GM23338 (cell line): Measurements from ENCODE around the gene ACTR5. TPM values are rescaled to one million over a fixed set of nuclear protein-coding genes. Genes with fewer than 3 reads are reported as not detected.
A peak's percentile ranks its signal among the peaks of the same experiment; 100 is the strongest.

Source experiments
- ATAC-seq: fragments of 200-7000 bp; cut with Tn5 transposase; 3 replicates; pipeline ENCODE4 v1.9.1; 2020
- DNase-seq: peaks from one replicate; pipeline ENCODE4 v3.0.0-alpha.2; 2015; ENCODE audit warnings: low spot score
- H2AFZ ChIP-seq: fragments of 200-600 bp; sonication (generic); 2 replicates; pipeline ENCODE4 v1.8.0; 2016; ENCODE audit warnings: antibody characterized with exemption, mild to moderate bottlenecking, moderate library complexity
- H3F3A ChIP-seq: fragments of 200-600 bp; sonication (generic); replicated peaks from 2 replicates; pipeline ENCODE4 v1.8.0; 2017; ENCODE audit warnings: antibody characterized with exemption, mixed run types, low read depth
- H3K27ac ChIP-seq: fragments of 200-600 bp; sonication (generic); 2 replicates; pipeline ENCODE4 v1.6.1; 2016; ENCODE audit warnings: low read depth
- H3K27me3 ChIP-seq: fragments of 200-600 bp; sonication (generic); 2 replicates; pipeline ENCODE4 v1.8.0; 2016; ENCODE audit warnings: mild to moderate bottlenecking, mixed run types, moderate library complexity; ENCODE audit not compliant: insufficient read depth
- H3K36me3 ChIP-seq: fragments of 200-600 bp; sonication (generic); 2 replicates; pipeline ENCODE4 v1.8.0; 2016; ENCODE audit warnings: mild to moderate bottlenecking; ENCODE audit not compliant: insufficient read depth
- H3K4me1 ChIP-seq: fragments of 200-600 bp; sonication (generic); 2 replicates; pipeline ENCODE4 v1.8.0; 2016; ENCODE audit warnings: mild to moderate bottlenecking, moderate library complexity; ENCODE audit not compliant: insufficient read depth
- H3K4me2 ChIP-seq: fragments of 200-600 bp; sonication (generic); 2 replicates; pipeline ENCODE4 v1.7.1; 2017; ENCODE audit warnings: mixed run types
- H3K4me3 ChIP-seq: fragments of 200-600 bp; sonication (generic); 2 replicates; pipeline ENCODE4 v1.6.1; 2016; ENCODE audit warnings: mixed run types
- H3K79me2 ChIP-seq: fragments of 200-600 bp; sonication (generic); replicated peaks from 2 replicates; pipeline ENCODE4 v1.8.0; 2017; ENCODE audit warnings: mild to moderate bottlenecking; ENCODE audit not compliant: insufficient read depth
- H3K9me2 ChIP-seq: fragments of 200-600 bp; sonication (generic); 2 replicates; pipeline ENCODE4 v1.8.0; 2017; ENCODE audit not compliant: insufficient read depth
- H4K20me1 ChIP-seq: fragments of 200-600 bp; sonication (generic); replicated peaks from 2 replicates; pipeline ENCODE4 v1.8.0; 2017; ENCODE audit warnings: mild to moderate bottlenecking; ENCODE audit not compliant: insufficient read depth
- H3K27ac Mint-ChIP-seq: 2 replicates; pipeline ENCODE4 v1.8.0; 2020; ENCODE audit warnings: inconsistent platforms, mild to moderate bottlenecking, moderate library complexity, mixed read lengths
- H3K27me3 Mint-ChIP-seq: 3 replicates; pipeline ENCODE4 v1.8.0; 2022; ENCODE audit warnings: low read depth, mild to moderate bottlenecking, moderate library complexity, mixed read lengths, inconsistent platforms; ENCODE audit not compliant: insufficient read depth, poor library complexity
- H3K36me3 Mint-ChIP-seq: 3 replicates; pipeline ENCODE4 v1.8.0; 2021; ENCODE audit warnings: low read depth, mild to moderate bottlenecking, inconsistent platforms, moderate library complexity, mixed read lengths
- H3K4me1 Mint-ChIP-seq: 3 replicates; pipeline ENCODE4 v1.8.0; 2020; ENCODE audit warnings: mild to moderate bottlenecking, inconsistent platforms, mixed read lengths
- H3K4me3 Mint-ChIP-seq: 3 replicates; pipeline ENCODE4 v1.8.0; 2021; ENCODE audit warnings: moderate library complexity, mild to moderate bottlenecking, inconsistent platforms, mixed read lengths
- H3K9me3 Mint-ChIP-seq: 3 replicates; pipeline ENCODE4 v1.8.0; 2020; ENCODE audit warnings: moderate library complexity, mild to moderate bottlenecking, inconsistent platforms, mixed read lengths
- EZH2 ChIP-seq: fragments of 200-600 bp; sonication (generic); IDR thresholded peaks from one replicate; pipeline ENCODE4 v1.8.0; 2017; ENCODE audit warnings: antibody characterized with exemption, mild to moderate bottlenecking, low read depth; ENCODE audit not compliant: unreplicated experiment
- JUNB ChIP-seq: IDR thresholded peaks from one replicate; pipeline ENCODE4 v1.6.1; 2016; ENCODE audit warnings: antibody characterized with exemption; ENCODE audit not compliant: unreplicated experiment
- POLR2AphosphoS5 ChIP-seq: IDR thresholded peaks from 2 replicates; pipeline ENCODE4 v1.6.1; 2016; ENCODE audit warnings: antibody characterized with exemption, low read depth
- STAT1 ChIP-seq: IDR thresholded peaks from one replicate; pipeline ENCODE4 v1.6.1; 2016; ENCODE audit warnings: antibody characterized with exemption; ENCODE audit not compliant: unreplicated experiment
- ZNF114 ChIP-seq: fragments of 250-450 bp; sonication (Bioruptor Pico); IDR thresholded peaks from 2 replicates; pipeline ENCODE4 v1.5.0; 2020; ENCODE audit warnings: mild to moderate bottlenecking, moderate library complexity
- polyA plus RNA-seq: library from polyadenylated mRNA; unstranded; fragments of >200 nt; fragmentation: Nextera tagmentation; extraction: Ambion mirVana; gene quantifications from 2 replicates; pipeline ENCODE4 v1.2.1, GENCODE V29; 2016
- total RNA-seq: library from RNA; depleted of rRNA; stranded (reverse); fragments of >200 nt; shearing (Covaris generic); gene quantifications from 2 replicates; pipeline ENCODE4 v1.2.3, GENCODE V29; 2014
- TF ChIP-seq, protein P1 (sequence below), 2 experiments: fragments of 200-600 bp in 1 of 2; sonication (generic) in 1 of 2; conservative IDR thresholded peaks; 2 replicates each; pipeline versions ENCODE4 v1.5.1 to v1.6.1; 2016 to 2017; ENCODE audit warnings: antibody characterized with exemption in 2 of 2, low read depth in 2 of 2, mild to moderate bottlenecking in 2 of 2, moderate library complexity in 1 of 2
- TF ChIP-seq, protein P2 (sequence below): fragments of 250-450 bp; sonication (Bioruptor Pico); IDR thresholded peaks from 2 replicates; pipeline ENCODE4 v1.5.0; 2020; ENCODE audit warnings: mild to moderate bottlenecking, moderate library complexity
- TF ChIP-seq, protein P3 (sequence below): IDR thresholded peaks from 2 replicates; pipeline ENCODE4 v1.6.1; 2016; ENCODE audit warnings: antibody characterized with exemption

Gene ACTR5
- total and polyA plus RNA-seq, 2 experiments from 2014 or later = 8.4 to 21.8 TPM

DNA sequence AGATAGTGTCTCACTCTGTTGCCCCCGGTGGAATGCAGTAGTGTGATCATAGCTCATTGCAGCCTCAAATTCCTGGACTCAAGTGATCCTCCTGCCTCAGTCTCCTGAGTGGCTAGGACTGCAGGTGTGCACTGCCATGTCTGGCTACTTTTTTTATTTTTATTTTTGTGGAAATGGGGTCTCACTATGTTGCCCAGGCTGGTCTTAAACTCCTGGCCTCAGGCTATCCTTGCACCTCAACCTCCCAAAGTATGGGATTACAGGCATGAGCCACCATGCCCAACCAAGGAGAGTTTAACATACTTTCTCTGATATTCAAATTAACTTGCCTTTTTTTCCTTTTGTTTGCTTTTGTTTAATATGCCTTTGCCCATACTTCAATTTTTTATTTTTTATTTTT, 10.4 kb upstream of the ACTR5 start:
- Mint-ChIP-seq H3K27ac (no peak overlapping the region), H3K9me3 (no peaks in the 10 kb centered on the region; the same call in 1 of the 3 replicates), H3K4me1 (peaks cover 4% of the 10 kb centered on the region; the same call in 2 of the 3 replicates), H3K36me3 (no peaks in the 10 kb centered on the region), H3K4me3 (no peak overlapping the region), H3K27me3 (peaks cover 23% of the 10 kb centered on the region)
- no peaks in the 10 kb centered on the region for H3K79me2 ChIP-seq
- no peaks in the 10 kb centered on the region for H3F3A ChIP-seq
- peak; percentile 29 for TF ChIP-seq EZH2
- TF ChIP-seq POLR2AphosphoS5 = no peak
- DNase-seq (no peak), ATAC-seq (no peak)
- no peaks in the 10 kb centered on the region for H3K4me1 ChIP-seq
- no peak overlapping the region for H3K4me2 ChIP-seq
- no peaks in the 10 kb centered on the region for H3K9me2 ChIP-seq
- no peak overlapping the region for H2AFZ ChIP-seq
- no peaks in the 10 kb centered on the region for H4K20me1 ChIP-seq
- no peaks in the 10 kb centered on the region for H3K36me3 ChIP-seq
- peaks cover 34% of the 10 kb centered on the region for H3K27me3 ChIP-seq
- H3K4me3 ChIP-seq = no peak overlapping the region
- no peak overlapping the region for H3K27ac ChIP-seq

DNA sequence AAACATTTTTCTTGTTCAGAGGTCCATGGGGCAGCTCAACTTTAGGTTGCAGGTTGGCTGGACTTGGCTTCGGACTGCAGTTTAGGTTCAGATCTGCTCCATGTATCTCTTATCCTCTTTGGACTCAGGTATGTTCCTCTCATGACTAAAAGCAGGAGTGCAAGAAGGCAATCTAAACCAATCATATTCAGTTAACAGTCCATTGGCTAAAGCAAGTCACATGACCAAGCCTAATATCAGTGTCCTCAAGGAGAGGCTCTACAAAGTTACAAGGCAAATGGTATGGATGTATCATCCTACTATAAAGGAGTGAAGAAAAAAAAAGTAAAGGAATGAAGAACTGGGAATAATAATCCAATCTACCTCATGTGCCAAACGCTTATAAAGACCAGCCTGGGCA, 2.5 kb upstream of the ACTR5 start:
- H3K4me3 Mint-ChIP-seq = no peak overlapping the region

More for the DNA sequence above, 2.5 kb upstream of the ACTR5 start:
- Histone ChIP-seq H3K4me1 (peaks cover 10% of the 10 kb centered on the region; the same call in 1 of the 2 replicates), H3K27ac (no peak overlapping the region), H3K36me3 (no peaks in the 10 kb centered on the region), H3K27me3 (peaks cover 33% of the 10 kb centered on the region), H3K4me2 (no peak overlapping the region), H3K9me2 (peaks cover 5% of the 10 kb centered on the region; the same call in 1 of the 2 replicates), H3K79me2 (peaks cover 19% of the 10 kb centered on the region), H2AFZ (no peak overlapping the region), H4K20me1 (peaks cover 15% of the 10 kb centered on the region), H3F3A (0 out of 2 replicates have a peak, but pooled peaks cover 4% of the 10 kb centered on the region), H3K4me3 (no peak overlapping the region)
- peaks cover 33% of the 10 kb centered on the region for H3K27me3 Mint-ChIP-seq
- 0 out of 3 replicates have a peak, but pooled peaks cover 4% of the 10 kb centered on the region for H3K36me3 Mint-ChIP-seq
- H3K27ac Mint-ChIP-seq = no peak overlapping the region
- TF ChIP-seq, protein P1, sequence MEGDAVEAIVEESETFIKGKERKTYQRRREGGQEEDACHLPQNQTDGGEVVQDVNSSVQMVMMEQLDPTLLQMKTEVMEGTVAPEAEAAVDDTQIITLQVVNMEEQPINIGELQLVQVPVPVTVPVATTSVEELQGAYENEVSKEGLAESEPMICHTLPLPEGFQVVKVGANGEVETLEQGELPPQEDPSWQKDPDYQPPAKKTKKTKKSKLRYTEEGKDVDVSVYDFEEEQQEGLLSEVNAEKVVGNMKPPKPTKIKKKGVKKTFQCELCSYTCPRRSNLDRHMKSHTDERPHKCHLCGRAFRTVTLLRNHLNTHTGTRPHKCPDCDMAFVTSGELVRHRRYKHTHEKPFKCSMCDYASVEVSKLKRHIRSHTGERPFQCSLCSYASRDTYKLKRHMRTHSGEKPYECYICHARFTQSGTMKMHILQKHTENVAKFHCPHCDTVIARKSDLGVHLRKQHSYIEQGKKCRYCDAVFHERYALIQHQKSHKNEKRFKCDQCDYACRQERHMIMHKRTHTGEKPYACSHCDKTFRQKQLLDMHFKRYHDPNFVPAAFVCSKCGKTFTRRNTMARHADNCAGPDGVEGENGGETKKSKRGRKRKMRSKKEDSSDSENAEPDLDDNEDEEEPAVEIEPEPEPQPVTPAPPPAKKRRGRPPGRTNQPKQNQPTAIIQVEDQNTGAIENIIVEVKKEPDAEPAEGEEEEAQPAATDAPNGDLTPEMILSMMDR (conservative IDR thresholded peaks at IDR 0.05; ENCODE audit: low read depth in 2 of 2) = no peak
- TF ChIP-seq ZNF114 (CRISPR knock-in tag) (no peak), STAT1 (no peak), JUNB (no peak)
- TF ChIP-seq, protein P2, sequence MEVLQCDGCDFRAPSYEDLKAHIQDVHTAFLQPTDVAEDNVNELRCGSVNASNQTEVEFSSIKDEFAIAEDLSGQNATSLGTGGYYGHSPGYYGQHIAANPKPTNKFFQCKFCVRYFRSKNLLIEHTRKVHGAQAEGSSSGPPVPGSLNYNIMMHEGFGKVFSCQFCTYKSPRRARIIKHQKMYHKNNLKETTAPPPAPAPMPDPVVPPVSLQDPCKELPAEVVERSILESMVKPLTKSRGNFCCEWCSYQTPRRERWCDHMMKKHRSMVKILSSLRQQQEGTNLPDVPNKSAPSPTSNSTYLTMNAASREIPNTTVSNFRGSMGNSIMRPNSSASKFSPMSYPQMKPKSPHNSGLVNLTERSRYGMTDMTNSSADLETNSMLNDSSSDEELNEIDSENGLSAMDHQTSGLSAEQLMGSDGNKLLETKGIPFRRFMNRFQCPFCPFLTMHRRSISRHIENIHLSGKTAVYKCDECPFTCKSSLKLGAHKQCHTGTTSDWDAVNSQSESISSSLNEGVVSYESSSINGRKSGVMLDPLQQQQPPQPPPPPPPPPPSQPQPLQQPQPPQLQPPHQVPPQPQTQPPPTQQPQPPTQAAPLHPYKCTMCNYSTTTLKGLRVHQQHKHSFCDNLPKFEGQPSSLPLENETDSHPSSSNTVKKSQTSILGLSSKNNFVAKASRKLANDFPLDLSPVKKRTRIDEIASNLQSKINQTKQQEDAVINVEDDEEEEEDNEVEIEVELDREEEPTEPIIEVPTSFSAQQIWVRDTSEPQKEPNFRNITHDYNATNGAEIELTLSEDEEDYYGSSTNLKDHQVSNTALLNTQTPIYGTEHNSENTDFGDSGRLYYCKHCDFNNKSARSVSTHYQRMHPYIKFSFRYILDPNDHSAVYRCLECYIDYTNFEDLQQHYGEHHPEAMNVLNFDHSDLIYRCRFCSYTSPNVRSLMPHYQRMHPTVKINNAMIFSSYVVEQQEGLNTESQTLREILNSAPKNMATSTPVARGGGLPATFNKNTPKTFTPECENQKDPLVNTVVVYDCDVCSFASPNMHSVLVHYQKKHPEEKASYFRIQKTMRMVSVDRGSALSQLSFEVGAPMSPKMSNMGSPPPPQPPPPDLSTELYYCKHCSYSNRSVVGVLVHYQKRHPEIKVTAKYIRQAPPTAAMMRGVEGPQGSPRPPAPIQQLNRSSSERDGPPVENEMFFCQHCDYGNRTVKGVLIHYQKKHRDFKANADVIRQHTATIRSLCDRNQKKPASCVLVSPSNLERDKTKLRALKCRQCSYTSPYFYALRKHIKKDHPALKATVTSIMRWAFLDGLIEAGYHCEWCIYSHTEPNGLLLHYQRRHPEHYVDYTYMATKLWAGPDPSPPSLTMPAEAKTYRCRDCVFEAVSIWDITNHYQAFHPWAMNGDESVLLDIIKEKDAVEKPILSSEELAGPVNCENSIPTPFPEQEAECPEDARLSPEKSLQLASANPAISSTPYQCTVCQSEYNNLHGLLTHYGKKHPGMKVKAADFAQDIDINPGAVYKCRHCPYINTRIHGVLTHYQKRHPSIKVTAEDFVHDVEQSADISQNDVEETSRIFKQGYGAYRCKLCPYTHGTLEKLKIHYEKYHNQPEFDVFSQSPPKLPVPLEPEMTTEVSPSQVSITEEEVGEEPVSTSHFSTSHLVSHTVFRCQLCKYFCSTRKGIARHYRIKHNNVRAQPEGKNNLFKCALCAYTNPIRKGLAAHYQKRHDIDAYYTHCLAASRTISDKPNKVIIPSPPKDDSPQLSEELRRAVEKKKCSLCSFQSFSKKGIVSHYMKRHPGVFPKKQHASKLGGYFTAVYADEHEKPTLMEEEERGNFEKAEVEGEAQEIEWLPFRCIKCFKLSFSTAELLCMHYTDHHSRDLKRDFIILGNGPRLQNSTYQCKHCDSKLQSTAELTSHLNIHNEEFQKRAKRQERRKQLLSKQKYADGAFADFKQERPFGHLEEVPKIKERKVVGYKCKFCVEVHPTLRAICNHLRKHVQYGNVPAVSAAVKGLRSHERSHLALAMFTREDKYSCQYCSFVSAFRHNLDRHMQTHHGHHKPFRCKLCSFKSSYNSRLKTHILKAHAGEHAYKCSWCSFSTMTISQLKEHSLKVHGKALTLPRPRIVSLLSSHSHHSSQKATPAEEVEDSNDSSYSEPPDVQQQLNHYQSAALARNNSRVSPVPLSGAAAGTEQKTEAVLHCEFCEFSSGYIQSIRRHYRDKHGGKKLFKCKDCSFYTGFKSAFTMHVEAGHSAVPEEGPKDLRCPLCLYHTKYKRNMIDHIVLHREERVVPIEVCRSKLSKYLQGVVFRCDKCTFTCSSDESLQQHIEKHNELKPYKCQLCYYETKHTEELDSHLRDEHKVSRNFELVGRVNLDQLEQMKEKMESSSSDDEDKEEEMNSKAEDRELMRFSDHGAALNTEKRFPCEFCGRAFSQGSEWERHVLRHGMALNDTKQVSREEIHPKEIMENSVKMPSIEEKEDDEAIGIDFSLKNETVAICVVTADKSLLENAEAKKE (CRISPR knock-in tag) = no peak
- TF ChIP-seq, protein P3, sequence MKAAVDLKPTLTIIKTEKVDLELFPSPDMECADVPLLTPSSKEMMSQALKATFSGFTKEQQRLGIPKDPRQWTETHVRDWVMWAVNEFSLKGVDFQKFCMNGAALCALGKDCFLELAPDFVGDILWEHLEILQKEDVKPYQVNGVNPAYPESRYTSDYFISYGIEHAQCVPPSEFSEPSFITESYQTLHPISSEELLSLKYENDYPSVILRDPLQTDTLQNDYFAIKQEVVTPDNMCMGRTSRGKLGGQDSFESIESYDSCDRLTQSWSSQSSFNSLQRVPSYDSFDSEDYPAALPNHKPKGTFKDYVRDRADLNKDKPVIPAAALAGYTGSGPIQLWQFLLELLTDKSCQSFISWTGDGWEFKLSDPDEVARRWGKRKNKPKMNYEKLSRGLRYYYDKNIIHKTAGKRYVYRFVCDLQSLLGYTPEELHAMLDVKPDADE = no peak
- DNase-seq = no peak
- ATAC-seq = no peak
- peaks cover 14% of the 10 kb centered on the region for H3K4me1 Mint-ChIP-seq
- H3K9me3 Mint-ChIP-seq = peaks cover 3% of the 10 kb centered on the region; the same call in 1 of the 3 replicates
